AG08396 (cell line): Measurements from ENCODE around the gene KIF5B.
"Not testable (repeated sequence)": the region's sequence is repeated elsewhere in the genome, so short reads cannot be mapped to it uniquely, and the experiment has no call there.

Experiments used
- DNase-seq: peaks from one replicate; pipeline ENCODE4 v3.0.0; 2012; ENCODE audit warnings: low spot score, mixed read lengths

KIF5B gene

DNA sequence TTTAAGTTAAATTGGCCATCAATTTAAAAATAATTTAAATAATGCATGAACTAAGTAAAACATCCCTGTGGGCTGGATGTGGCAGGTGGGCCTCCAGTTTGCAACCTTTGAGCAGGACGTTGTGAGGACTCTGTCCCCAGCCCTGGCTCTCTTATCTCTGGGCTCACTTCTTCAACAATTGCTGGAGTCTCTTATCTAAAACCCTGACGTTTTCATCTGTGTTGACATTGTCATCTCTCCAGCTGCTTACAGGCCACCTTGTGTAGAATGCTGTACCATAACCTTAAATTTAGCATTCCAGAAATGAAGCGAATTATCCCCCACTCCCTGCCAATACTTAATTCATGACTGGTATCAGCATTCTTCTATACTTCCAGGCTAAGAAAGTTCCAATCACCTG lies 3.2 kb upstream of the KIF5B start:
- DNase-seq, result no peak

DNA sequence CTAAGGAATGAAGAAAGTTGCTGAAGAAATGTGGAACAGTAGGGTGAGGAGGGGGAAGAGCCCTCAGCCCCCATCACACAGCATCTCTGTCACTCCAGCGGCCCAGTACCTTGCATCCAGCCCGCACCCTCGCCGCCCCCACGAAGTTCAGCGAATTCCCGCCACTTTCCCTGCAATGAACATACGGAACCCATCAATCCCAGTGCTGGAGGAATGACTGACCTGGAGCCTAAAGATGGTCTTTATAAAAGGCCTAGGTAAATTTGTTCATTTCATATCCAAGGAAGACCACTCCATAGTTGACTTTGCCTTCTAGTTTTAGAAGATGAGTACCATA lies 779 bp upstream of the KIF5B start:
- no peak for DNase-seq

DNA sequence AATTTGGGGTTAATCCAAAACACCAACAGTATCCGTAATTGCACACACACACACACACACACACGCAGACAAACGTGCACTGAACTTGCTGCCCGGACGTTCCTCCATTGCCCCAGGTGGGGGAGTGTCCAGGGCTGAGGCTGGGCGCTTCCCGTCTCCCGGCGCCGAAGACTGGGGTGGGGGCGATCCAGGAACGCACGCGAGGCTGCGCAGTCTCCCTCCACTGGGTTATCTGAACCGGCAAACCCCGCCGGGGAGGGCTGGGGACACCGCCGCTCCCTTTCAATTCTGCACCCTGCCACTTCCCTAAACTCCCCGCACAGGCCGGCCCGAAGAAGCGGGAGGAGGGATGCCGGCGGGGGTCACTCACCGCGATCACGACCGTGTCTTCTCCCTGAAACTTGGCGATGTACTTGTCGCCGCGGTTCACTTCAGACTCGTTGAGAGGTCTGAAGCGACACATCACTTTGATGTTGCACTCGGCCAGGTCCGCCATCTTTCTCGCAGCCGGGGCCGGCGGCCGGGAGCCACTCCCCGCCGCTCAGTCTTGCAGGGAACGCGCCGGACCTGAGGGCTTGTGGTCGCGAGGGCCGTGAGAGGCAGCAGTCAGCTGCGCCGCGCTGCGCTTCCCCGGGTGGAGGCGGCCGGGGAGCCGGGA lies 618 bp downstream of the KIF5B start:
- DNase-seq, result peak; percentile 58

DNA sequence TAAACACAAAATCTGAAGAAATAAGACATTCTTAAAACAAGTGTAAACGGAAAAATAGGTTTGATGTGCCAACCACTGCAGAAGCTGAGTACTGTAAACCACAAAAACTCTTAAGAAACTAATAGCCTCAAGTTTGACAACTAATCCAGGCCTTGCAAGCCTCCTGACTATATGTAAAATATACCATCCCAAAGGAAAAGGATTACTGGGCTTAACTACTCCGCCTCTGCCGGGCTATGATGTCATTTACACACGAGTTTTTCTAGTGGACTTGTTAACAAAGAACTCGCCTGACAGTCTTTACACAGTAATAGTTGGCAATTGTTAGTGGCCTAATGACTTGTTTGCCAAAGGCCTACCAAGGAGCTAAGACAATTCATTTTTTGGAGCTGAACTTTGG lies 2.1 kb downstream of the KIF5B start:
- DNase-seq, result peak; percentile 16

DNA sequence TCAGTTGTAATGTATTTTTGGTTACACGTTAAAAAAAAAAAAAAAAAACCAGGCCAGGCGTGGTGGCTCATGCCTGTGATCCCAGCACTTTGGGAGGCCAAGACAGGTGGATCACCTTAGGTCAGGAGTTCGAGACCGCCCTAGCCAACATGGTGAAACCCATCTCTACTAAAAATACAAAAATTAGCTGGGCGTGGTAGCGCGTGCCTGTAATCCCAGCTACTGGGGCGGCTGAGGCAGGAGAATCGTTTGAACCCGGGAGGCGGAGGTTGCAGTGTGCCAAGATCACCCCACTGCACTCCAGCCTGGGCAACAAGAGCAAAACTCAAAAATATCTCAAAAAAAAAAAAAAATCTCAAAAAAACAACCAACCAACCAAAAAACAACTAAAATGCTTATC lies 2.8 kb downstream of the KIF5B start:
- not testable (repeated sequence) for DNase-seq

DNA sequence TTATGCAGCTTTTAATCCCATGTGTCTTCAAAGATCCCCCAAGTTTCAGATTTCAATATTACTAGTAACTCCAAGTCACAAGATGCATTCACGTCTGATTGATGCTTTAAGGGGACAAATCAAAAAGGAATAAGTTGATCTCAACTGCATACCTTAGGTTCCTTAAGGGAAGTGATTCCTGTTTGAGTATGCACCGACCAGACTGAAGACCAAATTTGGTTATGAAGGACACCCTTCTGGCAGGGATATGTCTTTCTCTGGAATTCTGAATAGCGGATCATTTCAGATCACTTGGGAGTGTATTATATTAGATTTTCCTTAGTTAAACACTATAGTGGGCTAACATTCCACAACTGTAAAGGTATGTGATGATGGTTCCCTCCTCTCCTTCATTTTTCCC lies 4.3 kb downstream of the KIF5B start:
- no peak for DNase-seq

DNA sequence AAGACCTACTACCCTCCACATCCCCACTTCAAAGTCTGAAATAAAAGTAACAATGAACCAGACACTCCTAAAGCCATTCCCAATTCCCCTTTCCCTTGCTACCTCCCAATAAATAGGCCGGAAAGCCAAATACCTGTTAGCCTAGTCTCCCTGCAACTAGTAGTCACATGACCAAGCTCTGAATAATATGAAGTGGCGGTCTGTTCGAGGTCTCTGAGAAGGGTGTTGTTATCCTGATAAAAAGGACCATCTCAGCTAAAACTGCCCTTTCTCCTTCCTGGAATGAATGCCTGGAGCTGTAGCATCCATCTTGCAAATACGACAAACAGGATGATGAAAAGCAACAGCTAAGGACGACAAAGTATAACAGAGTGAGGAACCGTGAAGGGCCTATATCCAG lies 6.0 kb downstream of the KIF5B start:
- no peak for DNase-seq

DNA sequence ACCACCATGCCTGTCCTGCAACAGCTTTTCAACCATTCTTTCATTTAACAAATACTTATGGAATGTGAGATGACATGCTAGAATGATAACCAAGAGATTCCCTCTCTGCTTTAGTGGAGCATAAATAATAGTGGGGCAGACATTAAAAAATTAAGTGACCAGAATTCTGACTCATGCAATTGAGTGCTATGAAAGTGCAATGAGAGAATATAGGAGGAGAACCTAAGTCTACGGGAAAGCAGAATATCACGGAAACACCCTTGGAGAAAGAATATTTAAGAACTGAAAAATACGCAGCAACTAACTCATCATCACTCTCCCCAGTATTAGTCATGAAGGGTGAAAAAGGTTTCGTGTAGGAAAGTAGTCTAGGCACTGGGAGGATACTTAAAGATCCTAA lies 7.1 kb downstream of the KIF5B start:
- DNase-seq, result no peak

DNA sequence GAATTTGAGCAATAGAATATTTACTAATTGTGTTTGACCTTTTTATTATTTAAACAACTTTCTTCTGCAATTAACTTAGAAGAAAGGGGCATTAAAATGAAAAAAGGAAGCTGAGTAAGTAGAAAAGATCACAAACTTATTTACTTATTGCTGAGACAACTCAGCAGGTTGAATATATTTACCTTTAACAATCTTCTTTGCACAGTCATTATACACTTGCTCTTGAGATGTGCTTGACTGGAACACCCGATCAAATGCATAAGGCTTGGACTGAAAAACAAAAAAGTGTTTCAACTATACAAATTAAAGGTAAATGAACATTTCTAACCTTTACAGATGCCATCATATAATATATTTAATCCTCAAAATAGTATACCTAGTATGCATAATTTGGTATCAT lies 7.9 kb downstream of the KIF5B start:
- no peak for DNase-seq

DNA sequence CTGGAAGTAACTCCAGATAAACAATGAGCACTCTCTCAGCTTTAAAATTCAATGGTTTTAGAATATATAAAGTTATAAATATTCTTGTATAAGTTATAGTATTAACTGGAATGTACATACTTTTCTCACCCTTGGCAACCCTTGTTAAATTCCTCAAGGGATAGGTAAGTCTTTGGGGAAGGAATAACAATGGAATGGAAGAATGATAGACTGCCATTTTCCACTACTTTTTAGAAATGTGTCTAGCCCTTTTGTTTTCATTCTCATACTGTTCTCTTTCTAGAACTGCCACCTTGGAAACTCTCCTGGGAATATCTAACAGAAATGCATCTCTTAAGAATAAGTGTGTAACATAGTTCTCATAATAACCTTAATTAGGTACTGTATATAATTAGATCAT lies 8.3 kb downstream of the KIF5B start:
- DNase-seq, result no peak

DNA sequence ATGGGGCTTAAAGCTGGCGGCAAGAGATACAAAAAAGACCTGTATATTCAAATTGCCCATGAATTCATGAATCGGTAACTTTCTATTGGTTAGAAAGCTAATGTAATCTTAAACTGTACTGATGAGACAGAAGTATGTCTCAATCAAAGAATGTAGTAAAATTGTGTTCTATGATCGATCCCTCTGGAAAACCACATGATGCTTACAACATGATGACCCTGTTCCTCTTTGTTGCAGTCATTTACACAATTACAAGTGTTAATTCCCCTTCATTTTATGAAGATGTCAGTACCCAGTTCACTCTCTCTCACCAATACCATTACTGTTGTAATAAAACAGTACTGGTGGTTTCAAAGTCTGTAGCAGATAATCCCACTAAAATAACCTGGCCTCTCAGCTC lies 10.1 kb downstream of the KIF5B start:
- DNase-seq, result no peak

DNA sequence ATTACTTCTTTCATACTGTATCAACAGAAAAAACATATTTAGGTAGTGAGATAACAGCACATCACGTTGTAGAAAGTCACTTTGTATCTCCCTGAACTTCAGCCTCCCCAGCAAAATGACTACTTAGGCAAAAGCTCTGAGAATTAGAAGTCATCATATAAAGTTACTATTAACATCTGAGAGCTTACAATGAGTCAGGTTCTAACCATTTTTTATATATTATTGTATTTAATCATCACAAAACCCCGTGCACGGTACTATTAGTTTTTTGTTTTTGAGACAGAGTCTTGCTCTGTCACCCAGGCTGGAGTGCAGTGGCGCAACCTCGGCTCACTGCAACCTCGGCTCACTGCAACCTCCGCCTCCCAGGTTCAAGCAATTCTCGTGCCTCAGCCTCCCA lies 13.5 kb downstream of the KIF5B start:
- DNase-seq, result peak; percentile 47

DNA sequence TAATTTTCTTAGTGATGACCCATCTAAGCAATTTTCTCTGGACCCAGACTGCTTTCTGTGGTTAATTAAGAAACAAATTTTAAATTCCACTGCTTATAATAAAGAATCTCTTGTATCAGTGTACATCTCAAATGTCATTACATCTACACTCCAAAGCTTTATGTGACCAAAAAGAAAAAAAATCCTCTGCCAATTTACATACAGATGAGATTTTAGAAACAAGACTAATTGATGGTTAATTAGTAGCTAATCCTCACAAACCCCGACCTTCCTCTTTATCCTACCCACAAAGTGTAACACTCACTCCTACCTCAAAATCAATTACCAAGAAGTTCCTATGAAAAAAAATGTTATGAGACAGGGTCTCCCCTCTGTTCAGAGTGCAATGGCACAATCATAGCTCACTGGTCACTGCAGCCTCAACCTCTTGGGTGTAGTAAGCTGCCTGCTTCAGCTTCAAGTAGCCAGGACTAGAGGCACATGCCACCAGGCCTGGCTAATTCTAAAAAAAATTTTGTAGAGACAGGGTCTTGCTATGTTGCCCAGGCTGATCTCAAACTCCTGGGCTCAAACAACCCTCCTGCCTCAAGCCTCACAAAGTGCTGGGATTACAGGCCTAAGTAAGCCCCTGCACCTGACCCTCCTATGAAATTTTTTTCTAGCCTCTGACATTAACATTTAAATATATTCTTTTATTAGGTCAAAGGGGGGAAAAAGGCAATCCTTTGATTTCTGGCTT lies 14.8 kb downstream of the KIF5B start:
- no peak for DNase-seq

DNA sequence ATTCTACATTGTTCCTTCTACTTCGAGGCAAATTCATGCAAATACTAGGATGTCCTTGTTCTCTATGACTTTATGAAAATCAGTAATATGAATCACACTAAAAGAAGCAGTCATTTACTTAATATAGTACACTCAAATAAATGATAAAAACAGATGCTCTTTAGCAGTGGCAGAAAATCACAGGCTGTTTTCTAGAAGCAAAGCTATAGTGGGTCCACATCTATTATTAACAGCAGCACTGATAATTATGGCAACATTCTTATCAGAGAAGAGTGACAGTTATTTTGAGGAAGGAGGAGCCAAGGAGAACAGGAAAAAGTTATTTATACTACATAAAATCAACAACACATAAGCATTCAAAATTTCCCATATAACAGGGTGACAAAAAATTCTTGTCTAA lies 16.5 kb downstream of the KIF5B start:
- DNase-seq, result no peak

DNA sequence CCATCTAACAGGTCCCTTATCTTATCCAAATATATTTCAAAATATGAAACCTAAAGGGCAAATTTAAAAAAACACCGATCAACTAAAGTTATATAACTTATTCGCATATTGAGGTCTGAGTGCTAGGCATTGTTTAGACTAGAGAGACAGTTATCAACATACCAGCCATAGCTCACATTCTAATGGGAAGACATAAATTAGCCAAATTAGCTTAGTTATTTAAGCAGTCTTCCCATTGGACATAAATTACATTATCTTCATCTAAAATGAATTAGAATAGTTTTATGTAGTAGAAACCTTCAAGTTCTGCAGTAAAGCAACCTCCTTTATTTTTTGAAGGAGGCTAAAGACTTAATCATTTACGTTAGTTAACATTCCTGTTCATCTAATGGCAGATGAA lies 17.4 kb downstream of the KIF5B start:
- DNase-seq, result no peak

DNA sequence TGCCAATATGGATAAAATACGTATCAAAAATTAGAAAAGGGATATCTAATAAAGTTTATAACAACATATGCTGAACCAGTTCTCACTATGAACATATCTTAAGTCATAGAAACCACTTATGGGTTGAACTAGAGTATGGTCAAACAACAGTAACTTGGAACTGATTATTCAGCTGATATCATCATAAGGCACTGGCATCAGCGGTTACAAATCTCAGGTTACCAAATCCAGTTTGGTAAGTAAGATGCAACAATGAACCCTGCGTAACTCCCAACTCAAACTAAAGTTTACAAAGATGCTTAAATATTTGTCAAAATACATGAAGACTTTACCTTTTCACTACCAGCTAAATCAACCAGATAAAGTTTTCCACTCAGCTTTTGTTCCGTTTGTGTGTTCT lies 19.3 kb downstream of the KIF5B start:
- no peak for DNase-seq

DNA sequence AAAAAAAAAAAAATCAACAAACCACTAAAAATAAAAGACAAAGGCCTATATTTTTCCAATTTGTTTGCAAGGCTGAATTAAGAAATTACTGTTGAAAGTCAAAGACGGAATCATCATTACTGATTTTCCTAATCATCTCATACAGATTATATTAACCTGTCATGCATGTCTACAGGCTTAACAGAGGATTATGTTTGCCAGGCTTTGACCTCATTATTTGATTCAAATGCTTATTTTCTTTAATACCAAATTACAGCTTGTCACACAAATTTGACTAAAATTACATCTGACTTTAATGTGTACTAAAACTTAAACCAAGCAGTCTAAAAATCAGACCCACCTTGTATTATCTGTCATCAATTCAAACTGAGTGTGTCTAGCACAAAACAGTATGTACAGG lies 21.2 kb downstream of the KIF5B start:
- no peak for DNase-seq

DNA sequence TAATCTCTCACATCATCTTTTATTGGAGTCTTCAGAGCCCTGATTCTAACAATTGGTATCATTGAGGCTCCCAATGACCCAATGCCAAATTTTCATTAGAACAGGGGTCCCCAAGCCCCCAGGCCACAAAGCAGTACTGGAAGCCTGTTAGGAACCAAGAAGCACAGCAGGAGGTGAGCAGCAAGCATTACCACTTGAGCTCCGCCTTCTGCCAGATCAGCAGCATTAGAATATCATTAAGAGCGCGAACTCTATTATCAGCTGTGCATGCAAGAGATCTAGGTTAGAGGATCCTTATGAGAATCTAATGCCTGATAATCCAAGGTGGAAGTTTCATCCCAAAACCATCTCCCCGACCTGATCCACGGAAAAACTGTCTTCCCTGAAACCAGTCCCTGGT lies 23.1 kb downstream of the KIF5B start:
- DNase-seq, result no peak

DNA sequence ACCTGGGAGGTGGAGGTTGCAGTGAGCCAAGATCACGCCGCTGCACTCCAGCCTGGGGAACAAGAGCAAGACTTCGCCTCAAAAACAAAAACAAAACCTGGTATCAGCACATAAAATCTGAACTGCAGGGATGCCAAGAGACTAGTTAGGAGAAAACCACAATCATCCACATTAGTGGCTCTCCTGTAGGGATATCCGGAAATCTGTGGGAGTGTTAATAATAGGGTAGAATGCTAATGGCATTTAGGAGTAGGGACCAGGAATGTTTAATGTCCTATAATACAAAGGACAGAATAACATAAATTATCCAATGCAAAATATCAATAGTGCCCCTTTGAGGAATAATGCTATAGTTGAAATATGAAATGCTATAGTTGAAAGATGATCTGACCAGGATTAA lies 24.3 kb downstream of the KIF5B start:
- DNase-seq, result no peak

DNA sequence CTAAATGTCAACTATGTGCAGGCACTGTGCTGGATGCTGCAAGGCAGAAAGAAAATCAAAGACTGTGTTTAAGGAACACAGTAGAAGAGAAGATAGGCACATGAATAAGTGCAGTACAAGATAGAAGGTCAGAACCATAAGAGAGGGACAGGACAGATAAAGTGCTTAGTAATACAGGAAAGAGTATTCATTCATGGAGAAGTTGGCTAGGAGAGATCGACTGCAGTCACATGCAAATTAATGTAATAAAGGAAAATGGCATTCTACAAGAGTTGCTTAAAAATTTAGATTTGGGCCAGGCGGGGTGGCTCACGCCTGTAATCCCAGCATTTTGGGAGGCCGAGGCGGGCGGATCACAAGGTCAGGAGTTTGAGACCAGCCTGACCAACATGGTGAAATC lies 24.8 kb downstream of the KIF5B start:
- no peak for DNase-seq

DNA sequence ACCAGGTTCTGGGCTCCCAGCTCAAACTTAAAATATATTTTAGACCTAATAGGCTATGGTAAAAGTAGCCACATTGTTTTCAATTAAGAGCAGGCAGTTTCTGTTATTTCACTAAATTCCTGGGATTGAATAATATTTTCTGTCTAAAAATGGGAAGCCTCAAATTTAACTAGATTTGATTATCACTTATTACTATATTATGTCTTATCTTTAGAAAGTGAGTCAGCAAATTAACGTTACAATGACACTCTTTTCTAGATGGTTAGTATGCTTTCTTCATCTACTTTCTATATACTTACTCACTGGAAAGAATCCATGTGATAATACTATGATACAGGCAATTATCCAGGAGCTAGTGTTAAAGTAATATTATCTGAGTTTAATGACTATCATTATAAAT lies 27.5 kb downstream of the KIF5B start:
- DNase-seq, result no peak

DNA sequence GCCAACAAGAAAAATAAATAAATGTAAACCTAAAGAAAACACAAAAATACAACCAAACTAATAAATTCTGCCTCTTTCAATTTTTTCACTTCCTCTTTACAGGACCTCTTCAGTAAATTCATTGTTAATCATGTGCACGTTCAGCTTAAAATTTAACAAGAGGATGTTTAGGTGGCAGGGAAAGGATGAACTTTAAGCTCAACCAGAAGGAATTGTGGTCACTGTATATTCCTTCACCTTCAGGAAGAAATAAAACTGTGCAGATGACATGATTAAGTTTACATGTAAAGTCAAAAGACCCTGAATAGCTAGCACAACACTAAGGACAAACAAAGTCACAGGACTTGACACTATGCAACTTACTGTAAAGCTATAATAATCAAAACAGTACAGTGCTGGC lies 33.0 kb downstream of the KIF5B start:
- DNase-seq, result no peak

DNA sequence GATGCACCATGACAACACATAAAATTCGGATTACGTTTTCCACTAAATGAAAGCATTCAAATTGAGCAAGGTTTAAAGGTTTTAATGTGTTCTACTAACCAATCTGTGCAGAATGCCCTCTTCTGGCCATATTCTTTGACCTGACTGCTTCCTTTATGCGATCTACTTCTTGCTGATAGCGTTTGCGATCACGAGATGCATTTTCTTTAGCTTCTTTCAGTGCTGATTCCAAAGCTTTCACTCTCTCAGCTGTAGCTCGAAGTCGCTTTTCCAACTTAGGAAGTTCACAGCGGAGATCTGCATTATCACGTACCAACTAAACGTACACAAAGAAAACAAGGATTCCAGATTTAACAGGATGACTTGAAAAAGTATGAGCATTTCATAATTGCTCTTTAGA lies 39.2 kb downstream of the KIF5B start:
- no peak for DNase-seq

DNA sequence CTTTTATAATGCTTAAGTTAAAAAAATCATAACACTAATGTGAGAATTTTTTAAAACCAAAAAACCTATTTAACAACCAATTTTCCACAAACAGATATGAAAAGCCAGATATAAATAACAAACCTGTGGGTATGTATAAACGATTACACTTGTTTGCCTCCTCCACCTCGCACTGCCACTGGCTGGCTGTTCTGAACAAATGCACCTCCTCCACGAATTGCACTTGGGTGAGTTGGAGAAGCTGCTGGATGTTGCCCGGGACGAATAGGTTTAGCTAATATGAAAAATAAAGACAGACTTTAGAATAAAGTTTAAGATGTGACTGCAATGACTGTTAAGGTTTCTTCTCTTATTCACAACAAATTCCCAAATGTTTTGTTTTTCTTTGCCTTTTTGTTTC lies 40.8 kb downstream of the KIF5B start:
- DNase-seq, result no peak
